Measurements from ENCODE around the gene RABAC1. TPM values are rescaled to one million over a fixed set of nuclear protein-coding genes. Genes with fewer than 3 reads are reported as not detected.

Gene RABAC1
- total and polyA plus RNA-seq, 2 experiments from 2014 or later = 151 to 206 TPM

DNA sequence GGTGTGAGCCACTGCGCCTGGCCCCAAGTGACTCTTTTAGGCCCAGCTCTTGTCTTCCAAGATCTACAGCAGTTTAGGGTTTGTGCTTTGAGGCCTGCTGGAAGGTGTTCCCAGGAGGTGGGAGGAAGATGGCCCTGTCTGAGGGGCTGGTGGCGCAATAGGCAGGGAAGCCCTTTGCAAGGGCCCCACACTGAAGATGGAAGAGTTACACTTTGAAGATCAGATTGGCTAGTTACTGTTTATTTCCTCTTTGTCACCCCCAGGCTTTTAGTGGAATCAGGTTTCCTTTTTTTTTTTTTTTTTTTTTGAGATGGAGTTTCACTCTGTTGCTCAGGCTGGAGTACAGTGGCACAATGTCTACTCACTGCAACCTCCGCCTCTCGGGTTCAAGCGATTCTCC, 1.9 kb upstream of the RABAC1 start:
- no peak overlapping the region for H3K27ac Mint-ChIP-seq
- ATAC-seq = no peak
- H3K4me1 ChIP-seq (ENCODE audit: insufficient read depth) = peaks cover 9% of the 10 kb centered on the region

DNA sequence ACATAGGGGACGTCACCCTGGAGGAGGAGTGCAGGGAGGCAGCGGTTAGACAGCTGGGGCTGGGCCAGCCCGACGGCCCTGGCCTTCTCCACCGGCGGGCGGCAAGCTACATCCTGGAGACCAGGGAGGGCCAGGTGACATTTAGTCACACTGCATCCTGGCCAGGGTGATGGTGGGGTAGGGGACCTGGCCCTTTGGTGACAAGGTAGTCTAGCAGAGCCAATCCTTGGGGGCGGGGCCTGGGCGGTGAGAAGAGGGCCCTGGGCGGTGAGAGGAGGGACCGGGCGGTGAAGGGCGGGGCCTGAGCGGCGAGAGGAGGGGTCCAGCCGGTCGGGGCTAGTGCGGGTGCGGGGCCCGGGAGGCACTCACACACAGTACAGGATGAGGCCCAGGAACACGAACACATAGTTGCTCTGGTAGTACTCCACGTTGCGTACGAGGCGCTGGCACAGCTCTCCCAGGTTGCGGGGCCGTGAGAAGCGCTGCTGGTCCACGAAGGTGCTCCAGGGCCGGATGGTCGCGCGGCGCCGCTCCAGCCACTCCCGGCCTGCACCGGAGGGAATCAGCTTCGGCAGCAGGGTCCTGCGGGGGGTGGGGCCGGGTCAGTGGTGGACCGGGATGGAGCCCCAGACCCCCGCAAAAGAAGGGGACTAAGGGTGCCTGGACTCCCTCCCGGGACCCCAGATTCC, 610 bp downstream of the RABAC1 start:
- TF ChIP-seq, protein P1, sequence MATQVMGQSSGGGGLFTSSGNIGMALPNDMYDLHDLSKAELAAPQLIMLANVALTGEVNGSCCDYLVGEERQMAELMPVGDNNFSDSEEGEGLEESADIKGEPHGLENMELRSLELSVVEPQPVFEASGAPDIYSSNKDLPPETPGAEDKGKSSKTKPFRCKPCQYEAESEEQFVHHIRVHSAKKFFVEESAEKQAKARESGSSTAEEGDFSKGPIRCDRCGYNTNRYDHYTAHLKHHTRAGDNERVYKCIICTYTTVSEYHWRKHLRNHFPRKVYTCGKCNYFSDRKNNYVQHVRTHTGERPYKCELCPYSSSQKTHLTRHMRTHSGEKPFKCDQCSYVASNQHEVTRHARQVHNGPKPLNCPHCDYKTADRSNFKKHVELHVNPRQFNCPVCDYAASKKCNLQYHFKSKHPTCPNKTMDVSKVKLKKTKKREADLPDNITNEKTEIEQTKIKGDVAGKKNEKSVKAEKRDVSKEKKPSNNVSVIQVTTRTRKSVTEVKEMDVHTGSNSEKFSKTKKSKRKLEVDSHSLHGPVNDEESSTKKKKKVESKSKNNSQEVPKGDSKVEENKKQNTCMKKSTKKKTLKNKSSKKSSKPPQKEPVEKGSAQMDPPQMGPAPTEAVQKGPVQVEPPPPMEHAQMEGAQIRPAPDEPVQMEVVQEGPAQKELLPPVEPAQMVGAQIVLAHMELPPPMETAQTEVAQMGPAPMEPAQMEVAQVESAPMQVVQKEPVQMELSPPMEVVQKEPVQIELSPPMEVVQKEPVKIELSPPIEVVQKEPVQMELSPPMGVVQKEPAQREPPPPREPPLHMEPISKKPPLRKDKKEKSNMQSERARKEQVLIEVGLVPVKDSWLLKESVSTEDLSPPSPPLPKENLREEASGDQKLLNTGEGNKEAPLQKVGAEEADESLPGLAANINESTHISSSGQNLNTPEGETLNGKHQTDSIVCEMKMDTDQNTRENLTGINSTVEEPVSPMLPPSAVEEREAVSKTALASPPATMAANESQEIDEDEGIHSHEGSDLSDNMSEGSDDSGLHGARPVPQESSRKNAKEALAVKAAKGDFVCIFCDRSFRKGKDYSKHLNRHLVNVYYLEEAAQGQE (IDR thresholded peaks at IDR 0.05; ENCODE audit: unreplicated experiment) = no peak
- TF ChIP-seq CTCF (conservative IDR thresholded peaks at IDR 0.05; ENCODE audit: low read depth in 2 of 2) (no peak), POLR2AphosphoS5 (IDR thresholded peaks at IDR 0.05; ENCODE audit: low read depth) (peak; percentile 87)
- Mint-ChIP-seq H3K9me3 (no peaks in the 10 kb centered on the region), H3K4me3 (peak overlapping the region; percentile 67), H3K36me3 (ENCODE audit: low read depth) (peaks cover 8% of the 10 kb centered on the region), H3K4me1 (peaks cover 16% of the 10 kb centered on the region), H3K27ac (no peak overlapping the region), H3K27me3 (ENCODE audit: insufficient read depth, low read depth, poor library complexity) (peaks cover 14% of the 10 kb centered on the region)
- Histone ChIP-seq H3K27ac (ENCODE audit: low read depth) (peak overlapping the region; percentile 83; the same call in 1 of the 2 replicates), H3K9me2 (ENCODE audit: insufficient read depth) (no peaks in the 10 kb centered on the region), H3K4me1 (ENCODE audit: insufficient read depth) (peaks cover 9% of the 10 kb centered on the region), H2AFZ (peak overlapping the region; percentile 94), H3K36me3 (ENCODE audit: insufficient read depth) (no peaks in the 10 kb centered on the region; the same call in 1 of the 2 replicates), H3K27me3 (ENCODE audit: insufficient read depth) (no peaks in the 10 kb centered on the region), H3F3A (replicated peaks; ENCODE audit: low read depth) (peaks cover 4% of the 10 kb centered on the region; the same call in 1 of the 2 replicates), H3K79me2 (replicated peaks; ENCODE audit: insufficient read depth) (no peaks in the 10 kb centered on the region), H4K20me1 (replicated peaks; ENCODE audit: insufficient read depth) (peaks cover 5% of the 10 kb centered on the region; the same call in 1 of the 2 replicates), H3K4me3 (peak overlapping the region; percentile 86), H3K4me2 (peak overlapping the region; percentile 94)
- DNase-seq (ENCODE audit: low spot score) (peak; percentile 96), ATAC-seq (peak; percentile 87)

More for the DNA sequence above, 1.9 kb upstream of the RABAC1 start:
- Histone ChIP-seq H3K9me2 (ENCODE audit: insufficient read depth) (no peaks in the 10 kb centered on the region), H3K36me3 (ENCODE audit: insufficient read depth) (no peaks in the 10 kb centered on the region; the same call in 1 of the 2 replicates), H4K20me1 (replicated peaks; ENCODE audit: insufficient read depth) (peaks cover 5% of the 10 kb centered on the region; the same call in 1 of the 2 replicates), H2AFZ (no peak overlapping the region), H3K79me2 (replicated peaks; ENCODE audit: insufficient read depth) (no peaks in the 10 kb centered on the region), H3K4me3 (no peak overlapping the region), H3K4me2 (no peak overlapping the region), H3F3A (replicated peaks; ENCODE audit: low read depth) (peaks cover 4% of the 10 kb centered on the region; the same call in 1 of the 2 replicates), H3K27ac (ENCODE audit: low read depth) (no peak overlapping the region), H3K27me3 (ENCODE audit: insufficient read depth) (no peaks in the 10 kb centered on the region)
- no peak for DNase-seq (ENCODE audit: low spot score)
- TF ChIP-seq CREB1 (CRISPR knock-in tag; IDR thresholded peaks at IDR 0.05; ENCODE audit: low read depth) (no peak), EZH2phosphoT487 (IDR thresholded peaks at IDR 0.05; ENCODE audit: unreplicated experiment) (no peak), JUNB (IDR thresholded peaks at IDR 0.05; ENCODE audit: unreplicated experiment) (no peak), EZH2 (IDR thresholded peaks at IDR 0.05; ENCODE audit: low read depth, unreplicated experiment) (no peak), STAT1 (IDR thresholded peaks at IDR 0.05; ENCODE audit: unreplicated experiment) (no peak)
- TF ChIP-seq, protein P1 (IDR thresholded peaks at IDR 0.05; ENCODE audit: unreplicated experiment) = no peak
- TF ChIP-seq, protein P2, sequence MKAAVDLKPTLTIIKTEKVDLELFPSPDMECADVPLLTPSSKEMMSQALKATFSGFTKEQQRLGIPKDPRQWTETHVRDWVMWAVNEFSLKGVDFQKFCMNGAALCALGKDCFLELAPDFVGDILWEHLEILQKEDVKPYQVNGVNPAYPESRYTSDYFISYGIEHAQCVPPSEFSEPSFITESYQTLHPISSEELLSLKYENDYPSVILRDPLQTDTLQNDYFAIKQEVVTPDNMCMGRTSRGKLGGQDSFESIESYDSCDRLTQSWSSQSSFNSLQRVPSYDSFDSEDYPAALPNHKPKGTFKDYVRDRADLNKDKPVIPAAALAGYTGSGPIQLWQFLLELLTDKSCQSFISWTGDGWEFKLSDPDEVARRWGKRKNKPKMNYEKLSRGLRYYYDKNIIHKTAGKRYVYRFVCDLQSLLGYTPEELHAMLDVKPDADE (IDR thresholded peaks at IDR 0.05) = no peak
- Mint-ChIP-seq H3K4me3 (no peak overlapping the region), H3K4me1 (peaks cover 16% of the 10 kb centered on the region), H3K27me3 (ENCODE audit: insufficient read depth, low read depth, poor library complexity) (peaks cover 14% of the 10 kb centered on the region), H3K9me3 (no peaks in the 10 kb centered on the region; the same call in 2 of the 3 replicates), H3K36me3 (ENCODE audit: low read depth) (peaks cover 8% of the 10 kb centered on the region)
